HEK293 (cell line): ENCODE measurements around the gene GLI1.

ENCODE experiments used
- EGR2 ChIP-seq: fragments of 450-650 bp; formaldehyde crosslinking; IDR thresholded peaks from 2 replicates; pipeline ENCODE4 v1.5.1; 2016; ENCODE audit warnings: low read depth, missing biosample characterization, missing genetic modification characterization
- FEZF1 ChIP-seq: fragments of 450-650 bp; formaldehyde crosslinking; IDR thresholded peaks from 2 replicates; pipeline ENCODE4 v1.5.1; 2016; ENCODE audit warnings: missing biosample characterization, missing genetic modification characterization
- GFI1B ChIP-seq: fragments of 450-650 bp; formaldehyde crosslinking; IDR thresholded peaks from 2 replicates; pipeline ENCODE4 v1.5.1; 2016; ENCODE audit warnings: missing biosample characterization, missing genetic modification characterization
- RBAK ChIP-seq: fragments of 450-650 bp; formaldehyde crosslinking; IDR thresholded peaks from 2 replicates; pipeline ENCODE4 v1.5.1; 2016; ENCODE audit warnings: missing biosample characterization, missing genetic modification characterization
- REPIN1 ChIP-seq: fragments of 450-650 bp; formaldehyde crosslinking; IDR thresholded peaks from 2 replicates; pipeline ENCODE4 v1.5.1; 2017; ENCODE audit warnings: missing biosample characterization, missing genetic modification characterization, low read depth
- SALL2 ChIP-seq: fragments of 450-650 bp; formaldehyde crosslinking; IDR thresholded peaks from 2 replicates; pipeline ENCODE4 v1.5.0; 2017; ENCODE audit warnings: missing biosample characterization, mild to moderate bottlenecking, missing genetic modification characterization, borderline replicate concordance
- SP2 ChIP-seq: fragments of 450-650 bp; formaldehyde crosslinking; IDR thresholded peaks from 2 replicates; pipeline ENCODE4 v1.5.1; 2016; ENCODE audit warnings: missing biosample characterization, missing genetic modification characterization
- ZBTB48 ChIP-seq: fragments of 450-650 bp; formaldehyde crosslinking; IDR thresholded peaks from 2 replicates; pipeline ENCODE4 v1.5.1; 2016; ENCODE audit warnings: missing biosample characterization, missing genetic modification characterization
- ZFP3 ChIP-seq: fragments of 450-650 bp; formaldehyde crosslinking; IDR thresholded peaks from 2 replicates; pipeline ENCODE4 v1.5.1; 2016; ENCODE audit warnings: low read depth, missing biosample characterization, missing genetic modification characterization
- ZFP37 ChIP-seq: fragments of 450-650 bp; formaldehyde crosslinking; IDR thresholded peaks from 2 replicates; pipeline ENCODE4 v1.5.1; 2016; ENCODE audit warnings: missing biosample characterization, missing genetic modification characterization
- ZNF140 ChIP-seq: fragments of 450-650 bp; formaldehyde crosslinking; IDR thresholded peaks from 2 replicates; pipeline ENCODE4 v1.5.1; 2016; ENCODE audit warnings: missing biosample characterization, missing genetic modification characterization
- ZNF184 ChIP-seq: fragments of 450-650 bp; IDR thresholded peaks from 2 replicates; pipeline ENCODE4 v1.5.1; 2018; ENCODE audit warnings: missing biosample characterization, mild to moderate bottlenecking, missing genetic modification characterization
- ZNF19 ChIP-seq: fragments of 450-650 bp; formaldehyde crosslinking; IDR thresholded peaks from 2 replicates; pipeline ENCODE4; 2016; ENCODE audit warnings: missing biosample characterization, missing genetic modification characterization, low read depth
- ZNF23 ChIP-seq: fragments of 450-650 bp; formaldehyde crosslinking; IDR thresholded peaks from 2 replicates; pipeline ENCODE4 v1.5.1; 2016; ENCODE audit warnings: missing biosample characterization, missing genetic modification characterization, borderline replicate concordance
- ZNF311 ChIP-seq: fragments of 450-650 bp; formaldehyde crosslinking; IDR thresholded peaks from 2 replicates; pipeline ENCODE4 v1.5.1; 2017; ENCODE audit warnings: missing biosample characterization, missing genetic modification characterization, borderline replicate concordance
- ZNF501 ChIP-seq: fragments of 450-650 bp; formaldehyde crosslinking; IDR thresholded peaks from 2 replicates; pipeline ENCODE4 v1.5.1; 2016; ENCODE audit warnings: missing biosample characterization, missing genetic modification characterization
- ZNF514 ChIP-seq: fragments of 450-650 bp; formaldehyde crosslinking; IDR thresholded peaks from 2 replicates; pipeline ENCODE4 v1.5.1; 2016; ENCODE audit warnings: missing biosample characterization, missing genetic modification characterization
- ZNF561 ChIP-seq: fragments of 450-650 bp; IDR thresholded peaks from 2 replicates; pipeline ENCODE4 v1.5.1; 2018; ENCODE audit warnings: missing biosample characterization, missing genetic modification characterization, borderline replicate concordance
- ZNF626 ChIP-seq: fragments of 450-650 bp; sonication (Bioruptor Pico); formaldehyde crosslinking; IDR thresholded peaks from 2 replicates; pipeline ENCODE4 v1.5.1; 2018; ENCODE audit warnings: missing biosample characterization, missing genetic modification characterization, inconsistent platforms
- ZNF707 ChIP-seq: fragments of 450-650 bp; formaldehyde crosslinking; IDR thresholded peaks from 2 replicates; pipeline ENCODE4 v1.5.1; 2016; ENCODE audit warnings: missing biosample characterization, missing genetic modification characterization
- TF ChIP-seq, protein P1 (sequence below): fragments of 450-650 bp; formaldehyde crosslinking; IDR thresholded peaks from 2 replicates; pipeline ENCODE4 v1.5.1; 2016; ENCODE audit warnings: missing biosample characterization, missing genetic modification characterization
- TF ChIP-seq, protein P2 (sequence below): fragments of 450-650 bp; formaldehyde crosslinking; IDR thresholded peaks from 2 replicates; pipeline ENCODE4 v1.5.1; 2016; ENCODE audit warnings: missing biosample characterization, missing genetic modification characterization
- TF ChIP-seq, protein P3 (sequence below): fragments of 450-650 bp; formaldehyde crosslinking; IDR thresholded peaks from 2 replicates; pipeline ENCODE4 v1.5.1; 2016; ENCODE audit warnings: missing biosample characterization, missing genetic modification characterization, low read depth
- TF ChIP-seq, protein P4 (sequence below): fragments of 450-650 bp; formaldehyde crosslinking; IDR thresholded peaks from 2 replicates; pipeline ENCODE4 v1.5.1; 2017; ENCODE audit warnings: missing biosample characterization, missing genetic modification characterization
- TF ChIP-seq, protein P5 (sequence below): sonication (generic); formaldehyde crosslinking; IDR thresholded peaks from 2 replicates; pipeline ENCODE4 v1.8.1; 2022; ENCODE audit warnings: mild to moderate bottlenecking, moderate library complexity, missing genetic modification reagents

GLI1 gene

DNA sequence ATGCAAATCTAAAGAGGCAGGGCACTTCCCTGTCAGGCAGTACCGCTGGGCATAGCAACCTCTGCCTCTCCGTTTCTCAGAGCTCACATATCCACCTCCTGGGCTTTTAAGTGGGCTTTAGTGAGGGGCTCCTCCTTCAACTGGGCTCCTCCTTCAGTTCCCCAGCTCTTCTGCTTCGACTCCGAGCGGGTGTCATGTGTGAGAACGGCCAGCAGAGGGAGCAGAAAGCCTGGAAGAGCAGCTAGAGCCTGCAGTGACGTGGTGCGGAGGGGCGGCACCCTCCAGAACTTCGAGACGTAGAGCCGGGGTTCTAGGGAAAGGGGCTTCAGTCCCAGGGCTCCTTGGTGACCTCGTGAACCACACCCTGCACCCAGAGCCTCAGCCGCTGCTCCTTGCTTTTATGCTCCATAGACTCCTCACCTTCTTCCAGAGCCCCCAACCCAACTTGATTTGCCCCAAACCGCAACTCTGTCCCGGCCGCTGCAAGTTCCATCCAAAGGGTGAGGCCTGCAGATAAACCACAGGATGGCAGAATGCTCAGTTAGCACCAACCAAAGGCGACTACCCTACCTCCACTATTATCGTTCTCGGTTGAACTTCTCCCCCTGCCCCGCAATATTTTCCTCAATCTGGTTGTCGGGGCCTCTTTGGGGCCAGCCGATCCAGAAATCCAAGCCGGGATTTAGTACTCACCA is 383 bp upstream of the GLI1 start (continued):
- TF ChIP-seq, protein P1, sequence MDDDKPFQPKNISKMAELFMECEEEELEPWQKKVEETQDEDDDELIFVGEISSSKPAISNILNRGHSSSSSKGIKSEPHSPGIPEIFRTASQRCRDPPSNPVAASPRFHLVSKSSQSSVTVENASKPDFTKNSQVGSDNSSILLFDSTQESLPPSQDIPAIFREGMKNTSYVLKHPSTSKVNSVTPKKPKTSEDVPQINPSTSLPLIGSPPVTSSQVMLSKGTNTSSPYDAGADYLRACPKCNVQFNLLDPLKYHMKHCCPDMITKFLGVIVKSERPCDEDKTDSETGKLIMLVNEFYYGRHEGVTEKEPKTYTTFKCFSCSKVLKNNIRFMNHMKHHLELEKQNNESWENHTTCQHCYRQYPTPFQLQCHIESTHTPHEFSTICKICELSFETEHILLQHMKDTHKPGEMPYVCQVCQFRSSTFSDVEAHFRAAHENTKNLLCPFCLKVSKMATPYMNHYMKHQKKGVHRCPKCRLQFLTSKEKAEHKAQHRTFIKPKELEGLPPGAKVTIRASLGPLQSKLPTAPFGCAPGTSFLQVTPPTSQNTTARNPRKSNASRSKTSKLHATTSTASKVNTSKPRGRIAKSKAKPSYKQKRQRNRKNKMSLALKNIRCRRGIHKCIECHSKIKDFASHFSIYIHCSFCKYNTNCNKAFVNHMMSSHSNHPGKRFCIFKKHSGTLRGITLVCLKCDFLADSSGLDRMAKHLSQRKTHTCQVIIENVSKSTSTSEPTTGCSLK (tag by site-specific recombination), result no peak
- TF ChIP-seq RBAK (tag by site-specific recombination) (no peak), SP2 (tag by site-specific recombination) (no peak), ZBTB48 (tag by site-specific recombination) (peak; percentile 68), ZNF707 (tag by site-specific recombination) (no peak), REPIN1 (no peak), ZNF311 (tag by site-specific recombination) (no peak), ZNF23 (tag by site-specific recombination) (no peak), ZNF514 (no peak), SALL2 (tag by site-specific recombination) (no peak), ZNF561 (tag by site-specific recombination) (peak; percentile 66; the same call in 1 of the 2 replicates), ZNF184 (tag by site-specific recombination) (no peak; the same call in 1 of the 2 replicates), ZNF626 (tag by site-specific recombination) (no peak), ZNF140 (tag by site-specific recombination) (no peak), ZNF501 (tag by site-specific recombination) (peak; percentile 71), EGR2 (tag by site-specific recombination) (no peak), GFI1B (tag by site-specific recombination) (no peak), ZFP37 (tag by site-specific recombination) (no peak), FEZF1 (tag by site-specific recombination) (peak; percentile 64), ZFP3 (no peak), ZNF19 (tag by site-specific recombination) (no peak)
- TF ChIP-seq, protein P2, sequence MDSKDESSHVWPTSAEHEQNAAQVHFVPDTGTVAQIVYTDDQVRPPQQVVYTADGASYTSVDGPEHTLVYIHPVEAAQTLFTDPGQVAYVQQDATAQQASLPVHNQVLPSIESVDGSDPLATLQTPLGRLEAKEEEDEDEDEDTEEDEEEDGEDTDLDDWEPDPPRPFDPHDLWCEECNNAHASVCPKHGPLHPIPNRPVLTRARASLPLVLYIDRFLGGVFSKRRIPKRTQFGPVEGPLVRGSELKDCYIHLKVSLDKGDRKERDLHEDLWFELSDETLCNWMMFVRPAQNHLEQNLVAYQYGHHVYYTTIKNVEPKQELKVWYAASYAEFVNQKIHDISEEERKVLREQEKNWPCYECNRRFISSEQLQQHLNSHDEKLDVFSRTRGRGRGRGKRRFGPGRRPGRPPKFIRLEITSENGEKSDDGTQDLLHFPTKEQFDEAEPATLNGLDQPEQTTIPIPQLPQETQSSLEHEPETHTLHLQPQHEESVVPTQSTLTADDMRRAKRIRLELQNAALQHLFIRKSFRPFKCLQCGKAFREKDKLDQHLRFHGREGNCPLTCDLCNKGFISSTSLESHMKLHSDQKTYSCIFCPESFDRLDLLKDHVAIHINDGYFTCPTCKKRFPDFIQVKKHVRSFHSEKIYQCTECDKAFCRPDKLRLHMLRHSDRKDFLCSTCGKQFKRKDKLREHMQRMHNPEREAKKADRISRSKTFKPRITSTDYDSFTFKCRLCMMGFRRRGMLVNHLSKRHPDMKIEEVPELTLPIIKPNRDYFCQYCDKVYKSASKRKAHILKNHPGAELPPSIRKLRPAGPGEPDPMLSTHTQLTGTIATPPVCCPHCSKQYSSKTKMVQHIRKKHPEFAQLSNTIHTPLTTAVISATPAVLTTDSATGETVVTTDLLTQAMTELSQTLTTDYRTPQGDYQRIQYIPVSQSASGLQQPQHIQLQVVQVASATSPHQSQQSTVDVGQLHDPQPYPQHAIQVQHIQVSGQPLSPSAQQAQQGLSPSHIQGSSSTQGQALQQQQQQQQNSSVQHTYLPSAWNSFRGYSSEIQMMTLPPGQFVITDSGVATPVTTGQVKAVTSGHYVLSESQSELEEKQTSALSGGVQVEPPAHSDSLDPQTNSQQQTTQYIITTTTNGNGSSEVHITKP, result peak; percentile 92
- TF ChIP-seq, protein P3, sequence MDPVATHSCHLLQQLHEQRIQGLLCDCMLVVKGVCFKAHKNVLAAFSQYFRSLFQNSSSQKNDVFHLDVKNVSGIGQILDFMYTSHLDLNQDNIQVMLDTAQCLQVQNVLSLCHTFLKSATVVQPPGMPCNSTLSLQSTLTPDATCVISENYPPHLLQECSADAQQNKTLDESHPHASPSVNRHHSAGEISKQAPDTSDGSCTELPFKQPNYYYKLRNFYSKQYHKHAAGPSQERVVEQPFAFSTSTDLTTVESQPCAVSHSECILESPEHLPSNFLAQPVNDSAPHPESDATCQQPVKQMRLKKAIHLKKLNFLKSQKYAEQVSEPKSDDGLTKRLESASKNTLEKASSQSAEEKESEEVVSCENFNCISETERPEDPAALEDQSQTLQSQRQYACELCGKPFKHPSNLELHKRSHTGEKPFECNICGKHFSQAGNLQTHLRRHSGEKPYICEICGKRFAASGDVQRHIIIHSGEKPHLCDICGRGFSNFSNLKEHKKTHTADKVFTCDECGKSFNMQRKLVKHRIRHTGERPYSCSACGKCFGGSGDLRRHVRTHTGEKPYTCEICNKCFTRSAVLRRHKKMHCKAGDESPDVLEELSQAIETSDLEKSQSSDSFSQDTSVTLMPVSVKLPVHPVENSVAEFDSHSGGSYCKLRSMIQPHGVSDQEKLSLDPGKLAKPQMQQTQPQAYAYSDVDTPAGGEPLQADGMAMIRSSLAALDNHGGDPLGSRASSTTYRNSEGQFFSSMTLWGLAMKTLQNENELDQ (tag by site-specific recombination), result no peak
- TF ChIP-seq, protein P4, sequence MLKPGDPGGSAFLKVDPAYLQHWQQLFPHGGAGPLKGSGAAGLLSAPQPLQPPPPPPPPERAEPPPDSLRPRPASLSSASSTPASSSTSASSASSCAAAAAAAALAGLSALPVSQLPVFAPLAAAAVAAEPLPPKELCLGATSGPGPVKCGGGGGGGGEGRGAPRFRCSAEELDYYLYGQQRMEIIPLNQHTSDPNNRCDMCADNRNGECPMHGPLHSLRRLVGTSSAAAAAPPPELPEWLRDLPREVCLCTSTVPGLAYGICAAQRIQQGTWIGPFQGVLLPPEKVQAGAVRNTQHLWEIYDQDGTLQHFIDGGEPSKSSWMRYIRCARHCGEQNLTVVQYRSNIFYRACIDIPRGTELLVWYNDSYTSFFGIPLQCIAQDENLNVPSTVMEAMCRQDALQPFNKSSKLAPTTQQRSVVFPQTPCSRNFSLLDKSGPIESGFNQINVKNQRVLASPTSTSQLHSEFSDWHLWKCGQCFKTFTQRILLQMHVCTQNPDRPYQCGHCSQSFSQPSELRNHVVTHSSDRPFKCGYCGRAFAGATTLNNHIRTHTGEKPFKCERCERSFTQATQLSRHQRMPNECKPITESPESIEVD (tag by site-specific recombination), result no peak
- TF ChIP-seq, protein P5, sequence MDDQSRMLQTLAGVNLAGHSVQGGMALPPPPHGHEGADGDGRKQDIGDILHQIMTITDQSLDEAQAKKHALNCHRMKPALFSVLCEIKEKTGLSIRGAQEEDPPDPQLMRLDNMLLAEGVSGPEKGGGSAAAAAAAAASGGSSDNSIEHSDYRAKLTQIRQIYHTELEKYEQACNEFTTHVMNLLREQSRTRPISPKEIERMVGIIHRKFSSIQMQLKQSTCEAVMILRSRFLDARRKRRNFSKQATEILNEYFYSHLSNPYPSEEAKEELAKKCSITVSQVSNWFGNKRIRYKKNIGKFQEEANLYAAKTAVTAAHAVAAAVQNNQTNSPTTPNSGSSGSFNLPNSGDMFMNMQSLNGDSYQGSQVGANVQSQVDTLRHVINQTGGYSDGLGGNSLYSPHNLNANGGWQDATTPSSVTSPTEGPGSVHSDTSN (CRISPR knock-in tag), result no peak
